GM21381 (cell line): ENCODE measurements around the gene FMNL1.

Source experiments
- ATAC-seq: cut with Tn5 transposase; IDR thresholded peaks from one replicate; pipeline ENCODE4 v1.9.1; 2021; ENCODE audit warnings: mild to moderate bottlenecking, moderate library complexity; ENCODE audit not compliant: unreplicated experiment

FMNL1 gene

GRCh38 chr17:45222996-45223538 is 1.4 kb downstream of the FMNL1 start:
- ATAC-seq: no peak

- no peak for ATAC-seq
These were observed 2.1 kb downstream of the FMNL1 start for GRCh38 chr17:45223539-45224528.

GRCh38 chr17:45224671-45225050 is 3.0 kb downstream of the FMNL1 start:
- no peak for ATAC-seq

GRCh38 chr17:45225051-45225700 is 3.5 kb downstream of the FMNL1 start:
- ATAC-seq: no peak

- ATAC-seq: peak; percentile 47
These were observed 4.4 kb downstream of the FMNL1 start for GRCh38 chr17:45225964-45226530.

- no peak for ATAC-seq
These were observed 4.9 kb downstream of the FMNL1 start for GRCh38 chr17:45226576-45226975.

GRCh38 chr17:45227101-45227925 is 5.6 kb downstream of the FMNL1 start:
- ATAC-seq: no peak

GRCh38 chr17:45227926-45228762 is 6.5 kb downstream of the FMNL1 start:
- no peak for ATAC-seq

- peak; percentile 31 for ATAC-seq
These were observed 7.3 kb downstream of the FMNL1 start for GRCh38 chr17:45228763-45229539.

- no peak for ATAC-seq
These were observed 8.2 kb downstream of the FMNL1 start for GRCh38 chr17:45229681-45230409.

GRCh38 chr17:45230410-45230786 is 8.7 kb downstream of the FMNL1 start:
- no peak for ATAC-seq

- ATAC-seq: no peak
These were observed 9.2 kb downstream of the FMNL1 start for GRCh38 chr17:45230787-45231480.

- no peak for ATAC-seq
These were observed 9.9 kb downstream of the FMNL1 start for GRCh38 chr17:45231481-45232116.

GRCh38 chr17:45232514-45233422 is 11.1 kb downstream of the FMNL1 start:
- ATAC-seq: no peak

- ATAC-seq: no peak
These were observed 11.8 kb downstream of the FMNL1 start for GRCh38 chr17:45233423-45233924.
